ENCODE results near the gene OR2H1. TPM values are rescaled to one million over a fixed set of nuclear protein-coding genes. Genes with fewer than 3 reads are reported as not detected.

Gene OR2H1
- total and polyA plus RNA-seq, 9 of the 15 experiments (the other 6 are each of a cell fraction or from before 2014, with no cell fraction given): not detected

GRCh38 chr6:29490552-29490951, 33.6 kb downstream of the OR2H1 start (continued):
- TF ChIP-seq, protein P1, sequence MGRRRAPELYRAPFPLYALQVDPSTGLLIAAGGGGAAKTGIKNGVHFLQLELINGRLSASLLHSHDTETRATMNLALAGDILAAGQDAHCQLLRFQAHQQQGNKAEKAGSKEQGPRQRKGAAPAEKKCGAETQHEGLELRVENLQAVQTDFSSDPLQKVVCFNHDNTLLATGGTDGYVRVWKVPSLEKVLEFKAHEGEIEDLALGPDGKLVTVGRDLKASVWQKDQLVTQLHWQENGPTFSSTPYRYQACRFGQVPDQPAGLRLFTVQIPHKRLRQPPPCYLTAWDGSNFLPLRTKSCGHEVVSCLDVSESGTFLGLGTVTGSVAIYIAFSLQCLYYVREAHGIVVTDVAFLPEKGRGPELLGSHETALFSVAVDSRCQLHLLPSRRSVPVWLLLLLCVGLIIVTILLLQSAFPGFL (CRISPR knock-in tag; IDR thresholded peaks at IDR 0.05): no peak
- TF ChIP-seq ZNF384 (IDR thresholded peaks at IDR 0.05; ENCODE audit: low read depth, low read length): no peak
- TF ChIP-seq TFAP4 (CRISPR knock-in tag; IDR thresholded peaks at IDR 0.05; ENCODE audit: borderline replicate concordance): no peak; the same call in 1 of the 2 replicates
- TF ChIP-seq, protein P2, sequence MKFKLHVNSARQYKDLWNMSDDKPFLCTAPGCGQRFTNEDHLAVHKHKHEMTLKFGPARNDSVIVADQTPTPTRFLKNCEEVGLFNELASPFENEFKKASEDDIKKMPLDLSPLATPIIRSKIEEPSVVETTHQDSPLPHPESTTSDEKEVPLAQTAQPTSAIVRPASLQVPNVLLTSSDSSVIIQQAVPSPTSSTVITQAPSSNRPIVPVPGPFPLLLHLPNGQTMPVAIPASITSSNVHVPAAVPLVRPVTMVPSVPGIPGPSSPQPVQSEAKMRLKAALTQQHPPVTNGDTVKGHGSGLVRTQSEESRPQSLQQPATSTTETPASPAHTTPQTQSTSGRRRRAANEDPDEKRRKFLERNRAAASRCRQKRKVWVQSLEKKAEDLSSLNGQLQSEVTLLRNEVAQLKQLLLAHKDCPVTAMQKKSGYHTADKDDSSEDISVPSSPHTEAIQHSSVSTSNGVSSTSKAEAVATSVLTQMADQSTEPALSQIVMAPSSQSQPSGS (CRISPR knock-in tag; IDR thresholded peaks at IDR 0.05): no peak
- no peak for TF ChIP-seq XRCC3 (IDR thresholded peaks at IDR 0.05)
- TF ChIP-seq HNRNPUL1 (IDR thresholded peaks at IDR 0.05; ENCODE audit: low read length): no peak
- TF ChIP-seq ZNF347 (CRISPR knock-in tag; IDR thresholded peaks at IDR 0.05; ENCODE audit: low read depth): no peak
- TF ChIP-seq ZNF3 (CRISPR knock-in tag; IDR thresholded peaks at IDR 0.05): no peak
- TF ChIP-seq ILF3 (IDR thresholded peaks at IDR 0.05; ENCODE audit: borderline replicate concordance): no peak
- TF ChIP-seq SETDB1 (IDR thresholded peaks at IDR 0.05; ENCODE audit: low read length): no peak
- no peak for TF ChIP-seq ZNF561 (CRISPR knock-in tag; conservative IDR thresholded peaks at IDR 0.05)
- TF ChIP-seq RAD21 (CRISPR knock-in tag; conservative IDR thresholded peaks at IDR 0.05 in 1 of 2, IDR thresholded peaks at IDR 0.05 in 1 of 2): peak in 1 of 2 experiments; percentile 26; a peak in 2 of 4 replicates
- no peak for TF ChIP-seq SMARCB1 (IDR thresholded peaks at IDR 0.05; ENCODE audit: insufficient read length, low read depth)
- TF ChIP-seq NBN (IDR thresholded peaks at IDR 0.05; ENCODE audit: low read depth): no peak; the same call in 1 of the 2 replicates
- TF ChIP-seq KHSRP (IDR thresholded peaks at IDR 0.05): no peak
- TF ChIP-seq CBFA2T2 (conservative IDR thresholded peaks at IDR 0.05): peak; percentile 33
- TF ChIP-seq STAG1 (CRISPR knock-in tag; IDR thresholded peaks at IDR 0.05; ENCODE audit: borderline replicate concordance): no peak
- TF ChIP-seq KDM2B (CRISPR knock-in tag; IDR thresholded peaks at IDR 0.05): no peak
- no peak for TF ChIP-seq MAFF (IDR thresholded peaks at IDR 0.05; ENCODE audit: low read length)
- no peak for TF ChIP-seq MIER1 (IDR thresholded peaks at IDR 0.05; ENCODE audit: low read depth)
- TF ChIP-seq CHAMP1 (IDR thresholded peaks at IDR 0.05): no peak
- no peak for TF ChIP-seq PBX2 (CRISPR knock-in tag; IDR thresholded peaks at IDR 0.05; ENCODE audit: low read depth)
- no peak for TF ChIP-seq PBX2 (tag; conservative IDR thresholded peaks at IDR 0.05; ENCODE audit: low read depth)
